Measurements from ENCODE around the gene STK24. TPM values are rescaled to one million over a fixed set of nuclear protein-coding genes. Genes with fewer than 3 reads are reported as not detected.

STK24 gene
- total and polyA plus RNA-seq, 10 of the 15 experiments (the other 5 are each of a cell fraction or from before 2014, with no cell fraction given) = 7.5 to 115 (median 52.9) TPM

GRCh38 chr13:98535501-98536354 lies 41.2 kb downstream of the STK24 start:
- in situ Hi-C loops (cut with MboI) = no loop called here
- FAIRE-seq (no peak), DNase-seq (ENCODE audit: low read depth, low spot score) (no peak), ATAC-seq (no peak)
- Histone ChIP-seq H3K9me3 (replicated peaks; ENCODE audit: control insufficient read depth, insufficient read depth, low read length) (no peaks in the 10 kb centered on the region), H4K20me1 (ENCODE audit: control insufficient read depth, insufficient read depth) (peaks cover 9% of the 10 kb centered on the region), H3K4me2 (ENCODE audit: control insufficient read depth, insufficient read depth) (no peak overlapping the region), H3K4me3 (no peak overlapping the region), H3K27ac (ENCODE audit: control insufficient read depth, insufficient read depth) (no peak overlapping the region), H3K4me1 (ENCODE audit: control insufficient read depth, insufficient read depth, low read length) (peaks cover 16% of the 10 kb centered on the region), H3K27me3 (replicated peaks in 1 of 2; ENCODE audit: control insufficient read depth in 2 of 2, insufficient read depth in 2 of 2, low read length in 1 of 2) (no peaks in the 10 kb centered on the region), H3K79me2 (ENCODE audit: control insufficient read depth, insufficient read depth, low read length) (peaks cover 91% of the 10 kb centered on the region), H3K36me3 (ENCODE audit: control insufficient read depth in 2 of 2, insufficient read depth in 2 of 2, low read length in 1 of 2) (peaks cover 9 to 13% of the 10 kb centered on the region in 2 experiments; a peak in 3 of 4 replicates), H3K9ac (ENCODE audit: control insufficient read depth, insufficient read depth, low read length) (no peak overlapping the region), H2AFZ (ENCODE audit: control insufficient read depth, low read depth, low read length) (no peak overlapping the region)
- POLR2A ChIA-PET = interaction anchor here (0.8 kb wide), 1 partner anchor 15 kb away, joined by 3 read pairs; no protein-coding TSS in a partner anchor
- TF ChIP-seq ATF7 (IDR thresholded peaks at IDR 0.05; ENCODE audit: low read depth) (no peak), KLF5 (IDR thresholded peaks at IDR 0.05; ENCODE audit: partially characterized antibody) (no peak), RELA (IDR thresholded peaks at IDR 0.05; ENCODE audit: borderline replicate concordance, partially characterized antibody) (no peak), YBX1 (IDR thresholded peaks at IDR 0.05) (no peak)
- SMC1A ChIA-PET (ENCODE audit: uncharacterized antibody, unreplicated experiment) = interaction anchor here (0.7 to 0.9 kb wide), 2 partner anchors 9 to 12 kb away, joined by 3 to 4 read pairs; no protein-coding TSS in a partner anchor
- 74% methylated on average over 13 of the region's 13 CpGs for WGBS (ENCODE audit: insufficient coverage, insufficient replicate concordance, low lambda C conversion rate, missing lambda C conversion rate)
- RAD21 ChIA-PET (ENCODE audit: unreplicated experiment) = interaction anchor here (1.4 to 2.0 kb wide), 2 partner anchors 21 to 117 kb away, joined by 3 to 6 read pairs; no protein-coding TSS in a partner anchor
- intact Hi-C loops (cut with micrococcal nuclease; ENCODE audit: unreplicated experiment) = no loop called here
- CTCF ChIA-PET = interaction anchor here (0.6 to 1.5 kb wide), 5 partner anchors 10 to 304 kb away, joined by 3 to 4 read pairs (median 3); no protein-coding TSS in a partner anchor
- BruUV-seq (replicated peaks) = no TSS peak

GRCh38 chr13:98534821-98535220 lies 42.1 kb downstream of the STK24 start:
- H2AFZ ChIP-seq (ENCODE audit: control insufficient read depth, low read depth, low read length) = no peak overlapping the region
- in situ Hi-C loops (cut with MboI) (no loop called here), intact Hi-C loops (cut with micrococcal nuclease; ENCODE audit: unreplicated experiment) (no loop called here)
- H3K4me3 ChIP-seq = no peak overlapping the region
- no peak overlapping the region for H3K4me2 ChIP-seq (ENCODE audit: control insufficient read depth, insufficient read depth)
- H3K79me2 ChIP-seq (ENCODE audit: control insufficient read depth, insufficient read depth, low read length) = peaks cover 91% of the 10 kb centered on the region
- SMC1A ChIA-PET (ENCODE audit: uncharacterized antibody, unreplicated experiment) = interaction anchor here (1.0 kb wide), 1 partner anchor 28 kb away, joined by 5 read pairs; no protein-coding TSS in a partner anchor
- H3K27ac ChIP-seq (ENCODE audit: control insufficient read depth, insufficient read depth) = no peak overlapping the region
- H3K36me3 ChIP-seq (ENCODE audit: control insufficient read depth in 2 of 2, insufficient read depth in 2 of 2, low read length in 1 of 2) = peaks cover 8 to 13% of the 10 kb centered on the region in 2 experiments; a peak in 3 of 4 replicates
- FAIRE-seq (no peak), DNase-seq (ENCODE audit: low read depth, low spot score) (no peak), ATAC-seq (no peak)
- no peaks in the 10 kb centered on the region for H3K27me3 ChIP-seq (replicated peaks in 1 of 2; ENCODE audit: control insufficient read depth in 2 of 2, insufficient read depth in 2 of 2, low read length in 1 of 2)
- 74% methylated on average over 7 of the region's 7 CpGs for WGBS (ENCODE audit: insufficient coverage, insufficient replicate concordance, low lambda C conversion rate, missing lambda C conversion rate)
- H3K4me1 ChIP-seq (ENCODE audit: control insufficient read depth, insufficient read depth, low read length) = peaks cover 13% of the 10 kb centered on the region
- no peak overlapping the region for H3K9ac ChIP-seq (ENCODE audit: control insufficient read depth, insufficient read depth, low read length)
- RAD21 ChIA-PET (ENCODE audit: unreplicated experiment) = no interaction called here
- no peaks in the 10 kb centered on the region for H3K9me3 ChIP-seq (replicated peaks; ENCODE audit: control insufficient read depth, insufficient read depth, low read length)
- H4K20me1 ChIP-seq (ENCODE audit: control insufficient read depth, insufficient read depth) = peaks cover 9% of the 10 kb centered on the region
- CTCF ChIA-PET = no interaction called here
- BruUV-seq (replicated peaks) = no TSS peak
- POLR2A ChIA-PET = interaction anchor here (0.8 kb wide), 1 partner anchor 14 kb away, joined by 3 read pairs; no protein-coding TSS in a partner anchor
- TF ChIP-seq REST (IDR thresholded peaks at IDR 0.05; ENCODE audit: low read depth, low read length) (no peak), NBN (IDR thresholded peaks at IDR 0.05) (no peak), BMI1 (IDR thresholded peaks at IDR 0.05; ENCODE audit: borderline replicate concordance) (no peak), ZBTB11 (CRISPR knock-in tag; IDR thresholded peaks at IDR 0.05) (no peak)
